ENCODE data around the gene MLIP. TPM values are rescaled to one million over a fixed set of nuclear protein-coding genes. Genes with fewer than 3 reads are reported as not detected.

The MLIP gene
- total RNA-seq, 1 experiment from 2014 or later: not detected

DNA sequence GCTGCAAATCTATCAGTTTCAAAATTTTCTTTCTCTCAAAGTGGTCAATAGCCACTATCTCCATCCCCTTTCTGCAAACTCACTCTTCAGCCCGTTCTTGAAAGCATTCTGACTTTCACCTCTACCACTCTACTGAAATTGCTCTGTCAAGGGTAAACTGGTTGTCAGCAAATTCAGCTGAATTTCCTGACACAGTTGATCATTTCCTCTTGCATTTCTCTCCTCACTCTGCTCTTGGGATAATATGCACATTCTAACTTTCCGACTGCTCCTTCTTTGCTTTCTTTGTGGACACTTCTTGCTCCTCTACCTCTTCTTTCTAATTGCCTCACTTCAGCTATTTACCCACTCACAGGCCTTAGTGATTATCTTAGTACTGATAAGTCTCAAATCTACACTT, 123.3 kb downstream of the MLIP start:
- intact Hi-C loops (cut with micrococcal nuclease; ENCODE audit: unreplicated experiment): no loop called here
- no TSS peak for BruUV-seq (replicated peaks)
- no peaks in the 10 kb centered on the region for H3K36me3 ChIP-seq (ENCODE audit: control insufficient read depth, insufficient read depth, low read length)
- no peak for DNase-seq (ENCODE audit: low read depth, low spot score)
- ATAC-seq: no peak
- no peak overlapping the region for H3K27ac ChIP-seq (ENCODE audit: low read length)
- ChIA-PET CTCF (no interaction called here), POLR2A (no interaction called here)
- H3K4me1 ChIP-seq (ENCODE audit: control insufficient read depth, insufficient read depth, low read length): no peaks in the 10 kb centered on the region
- TF ChIP-seq, protein P1, sequence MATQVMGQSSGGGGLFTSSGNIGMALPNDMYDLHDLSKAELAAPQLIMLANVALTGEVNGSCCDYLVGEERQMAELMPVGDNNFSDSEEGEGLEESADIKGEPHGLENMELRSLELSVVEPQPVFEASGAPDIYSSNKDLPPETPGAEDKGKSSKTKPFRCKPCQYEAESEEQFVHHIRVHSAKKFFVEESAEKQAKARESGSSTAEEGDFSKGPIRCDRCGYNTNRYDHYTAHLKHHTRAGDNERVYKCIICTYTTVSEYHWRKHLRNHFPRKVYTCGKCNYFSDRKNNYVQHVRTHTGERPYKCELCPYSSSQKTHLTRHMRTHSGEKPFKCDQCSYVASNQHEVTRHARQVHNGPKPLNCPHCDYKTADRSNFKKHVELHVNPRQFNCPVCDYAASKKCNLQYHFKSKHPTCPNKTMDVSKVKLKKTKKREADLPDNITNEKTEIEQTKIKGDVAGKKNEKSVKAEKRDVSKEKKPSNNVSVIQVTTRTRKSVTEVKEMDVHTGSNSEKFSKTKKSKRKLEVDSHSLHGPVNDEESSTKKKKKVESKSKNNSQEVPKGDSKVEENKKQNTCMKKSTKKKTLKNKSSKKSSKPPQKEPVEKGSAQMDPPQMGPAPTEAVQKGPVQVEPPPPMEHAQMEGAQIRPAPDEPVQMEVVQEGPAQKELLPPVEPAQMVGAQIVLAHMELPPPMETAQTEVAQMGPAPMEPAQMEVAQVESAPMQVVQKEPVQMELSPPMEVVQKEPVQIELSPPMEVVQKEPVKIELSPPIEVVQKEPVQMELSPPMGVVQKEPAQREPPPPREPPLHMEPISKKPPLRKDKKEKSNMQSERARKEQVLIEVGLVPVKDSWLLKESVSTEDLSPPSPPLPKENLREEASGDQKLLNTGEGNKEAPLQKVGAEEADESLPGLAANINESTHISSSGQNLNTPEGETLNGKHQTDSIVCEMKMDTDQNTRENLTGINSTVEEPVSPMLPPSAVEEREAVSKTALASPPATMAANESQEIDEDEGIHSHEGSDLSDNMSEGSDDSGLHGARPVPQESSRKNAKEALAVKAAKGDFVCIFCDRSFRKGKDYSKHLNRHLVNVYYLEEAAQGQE (IDR thresholded peaks at IDR 0.05; ENCODE audit: insufficient read depth in 1 of 2, low read depth in 2 of 2, low read length in 1 of 2): no peak
- no peak for TF ChIP-seq SIN3A (IDR thresholded peaks at IDR 0.05; ENCODE audit: borderline replicate concordance, insufficient read depth, low read depth, low read length)
- TF ChIP-seq POLR2AphosphoS5 (IDR thresholded peaks at IDR 0.05; ENCODE audit: low read depth, low read length): no peak
- no peak for TF ChIP-seq TCF7L2 (IDR thresholded peaks at IDR 0.05; ENCODE audit: low read depth, low read length)
- TF ChIP-seq, protein P2, sequence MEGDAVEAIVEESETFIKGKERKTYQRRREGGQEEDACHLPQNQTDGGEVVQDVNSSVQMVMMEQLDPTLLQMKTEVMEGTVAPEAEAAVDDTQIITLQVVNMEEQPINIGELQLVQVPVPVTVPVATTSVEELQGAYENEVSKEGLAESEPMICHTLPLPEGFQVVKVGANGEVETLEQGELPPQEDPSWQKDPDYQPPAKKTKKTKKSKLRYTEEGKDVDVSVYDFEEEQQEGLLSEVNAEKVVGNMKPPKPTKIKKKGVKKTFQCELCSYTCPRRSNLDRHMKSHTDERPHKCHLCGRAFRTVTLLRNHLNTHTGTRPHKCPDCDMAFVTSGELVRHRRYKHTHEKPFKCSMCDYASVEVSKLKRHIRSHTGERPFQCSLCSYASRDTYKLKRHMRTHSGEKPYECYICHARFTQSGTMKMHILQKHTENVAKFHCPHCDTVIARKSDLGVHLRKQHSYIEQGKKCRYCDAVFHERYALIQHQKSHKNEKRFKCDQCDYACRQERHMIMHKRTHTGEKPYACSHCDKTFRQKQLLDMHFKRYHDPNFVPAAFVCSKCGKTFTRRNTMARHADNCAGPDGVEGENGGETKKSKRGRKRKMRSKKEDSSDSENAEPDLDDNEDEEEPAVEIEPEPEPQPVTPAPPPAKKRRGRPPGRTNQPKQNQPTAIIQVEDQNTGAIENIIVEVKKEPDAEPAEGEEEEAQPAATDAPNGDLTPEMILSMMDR (IDR thresholded peaks at IDR 0.05): no peak
- H3K4me3 ChIP-seq (ENCODE audit: low read depth in 2 of 2, low read length in 2 of 2): no peak overlapping the region
- no peaks in the 10 kb centered on the region for H3K27me3 ChIP-seq (ENCODE audit: control insufficient read depth, insufficient read depth, low read length)
- in situ Hi-C loops (cut with HindIII; ENCODE audit: low pct_unique_long_range_greater_than_20kb, low sequenced_read_pairs): no loop called here
- no peaks in the 10 kb centered on the region for H3K9me3 ChIP-seq (ENCODE audit: control insufficient read depth, insufficient read depth, low read depth, low read length)

DNA sequence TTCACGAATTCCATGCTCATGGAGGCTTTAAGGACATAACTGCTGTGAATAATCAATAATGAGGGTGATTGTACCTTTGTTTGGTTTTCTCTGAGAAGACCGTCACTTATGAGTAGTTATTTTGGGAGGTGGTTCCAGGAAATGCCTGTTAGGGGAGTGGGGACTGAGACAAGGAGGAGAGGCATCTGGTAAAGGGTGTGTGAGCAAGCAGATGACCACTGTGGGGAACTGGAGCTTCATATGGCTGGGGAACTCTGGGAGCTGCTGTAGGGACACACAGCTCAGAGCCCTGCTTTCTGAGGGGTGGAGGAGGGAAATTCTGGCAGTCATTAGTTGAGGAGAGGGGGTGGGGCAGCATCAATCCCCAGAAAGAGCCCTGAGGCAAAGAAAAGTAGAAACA, 125.7 kb downstream of the MLIP start:
- no peak overlapping the region for H3K4me3 ChIP-seq (ENCODE audit: low read depth in 2 of 2, low read length in 2 of 2)
- ATAC-seq (no peak), DNase-seq (ENCODE audit: low read depth, low spot score) (no peak)
- in situ Hi-C loops (cut with HindIII; ENCODE audit: low pct_unique_long_range_greater_than_20kb, low sequenced_read_pairs): no loop called here
- intact Hi-C loops (cut with micrococcal nuclease; ENCODE audit: unreplicated experiment): no loop called here
- H3K27ac ChIP-seq (ENCODE audit: low read length): no peak overlapping the region
- no TSS peak for BruUV-seq (replicated peaks)
- no peaks in the 10 kb centered on the region for H3K36me3 ChIP-seq (ENCODE audit: control insufficient read depth, insufficient read depth, low read length)
- no peaks in the 10 kb centered on the region for H3K27me3 ChIP-seq (ENCODE audit: control insufficient read depth, insufficient read depth, low read length)
- no peak for TF ChIP-seq SIN3A (IDR thresholded peaks at IDR 0.05; ENCODE audit: borderline replicate concordance, insufficient read depth, low read depth, low read length)
- TF ChIP-seq TCF7L2 (IDR thresholded peaks at IDR 0.05; ENCODE audit: low read depth, low read length): no peak
- TF ChIP-seq, protein P2 (IDR thresholded peaks at IDR 0.05): no peak
- TF ChIP-seq POLR2AphosphoS5 (IDR thresholded peaks at IDR 0.05; ENCODE audit: low read depth, low read length): no peak
- TF ChIP-seq, protein P1 (IDR thresholded peaks at IDR 0.05; ENCODE audit: insufficient read depth in 1 of 2, low read depth in 2 of 2, low read length in 1 of 2): no peak
- CTCF ChIA-PET: no interaction called here
- no peaks in the 10 kb centered on the region for H3K4me1 ChIP-seq (ENCODE audit: control insufficient read depth, insufficient read depth, low read length)
- no peaks in the 10 kb centered on the region for H3K9me3 ChIP-seq (ENCODE audit: control insufficient read depth, insufficient read depth, low read depth, low read length)
- POLR2A ChIA-PET: no interaction called here
